K562 (cell line): ENCODE measurements around the gene ALDH3B2. TPM values are rescaled to one million over a fixed set of nuclear protein-coding genes. Genes with fewer than 3 reads are reported as not detected.

Experiments used
- ATAC-seq: fragments of 200-7000 bp; cut with Tn5 transposase; 3 replicates; pipeline ENCODE4 v1.9.1; 2020; ENCODE audit warnings: moderate library complexity
- BruUV-seq: library from RNA; stranded (reverse); fragments of 400-500 nt; replicated peaks from 2 replicates; lab custom pipeline; 2021; lab: Mats Ljungman, UMichigan
- CTCF ChIA-PET: fragments of 300-600 bp; formaldehyde crosslinking; extraction: SDS; loops from one replicate; lab custom pipeline; 2021; ENCODE audit warnings: low intra/inter-chr PET ratio; lab: Yijun Ruan, JAX
- POLR2A ChIA-PET: fragments of 300-600, 350-650 bp; sonication (Branson Sonifier 250); formaldehyde crosslinking; extraction: SDS; loops from one replicate; lab custom pipeline; 2021; ENCODE audit warnings: antibody characterized with exemption, inconsistent platforms; lab: Yijun Ruan, JAX
- DNase-seq, 4 experiments: peaks; one replicate each; pipeline versions ENCODE4 v3.0.0 to v3.0.0-alpha.2; 2011 to 2018; ENCODE audit warnings: low spot score in 3 of 4, mixed read lengths in 3 of 4; ENCODE audit errors: extremely low read depth in 1 of 4
- FAIRE-seq: peaks from 2 replicates; lab custom pipeline; 2011; peaks lifted over from hg19 to GRCh38; lab: Jason Lieb, UNC
- H2AFZ ChIP-seq: 2 replicates; pipeline ENCODE4 v1.6.0; 2011; ENCODE audit warnings: low read depth, low read length, control low read depth, inconsistent platforms
- H3K27ac ChIP-seq: fragments of 200-600 bp; 3 replicates; pipeline ENCODE4 v1.8.0; 2011; ENCODE audit warnings: low read depth, mild to moderate bottlenecking, control low read depth, inconsistent platforms, low read length, moderate library complexity, mixed read lengths; ENCODE audit errors: extremely low read depth
- H3K27me3 ChIP-seq, 2 experiments: fragments of 300-600 bp in 1 of 2; 2 replicates in 1 of 2; 3 replicates in 1 of 2; pipeline versions ENCODE4 v1.6.0 to v1.8.0; 2011; ENCODE audit warnings: inconsistent platforms in 2 of 2, low read length in 2 of 2, mild to moderate bottlenecking in 1 of 2, mixed read lengths in 1 of 2, moderate library complexity in 1 of 2; ENCODE audit not compliant: control insufficient read depth in 2 of 2, insufficient read depth in 2 of 2
- H3K36me3 ChIP-seq: fragments of 300-600 bp; 3 replicates; pipeline ENCODE4 v1.8.0; 2011; ENCODE audit warnings: mild to moderate bottlenecking, low read length, inconsistent platforms; ENCODE audit not compliant: control insufficient read depth, insufficient read depth
- H3K4me1 ChIP-seq, 2 experiments: fragments of 200-600 bp in 1 of 2; replicated peaks in 1 of 2; 2 replicates in 1 of 2; 3 replicates in 1 of 2; pipeline versions ENCODE4 v1.5.1 to v1.8.0; 2011; ENCODE audit warnings: inconsistent platforms in 2 of 2, low read length in 2 of 2, mild to moderate bottlenecking in 1 of 2, mixed read lengths in 1 of 2, moderate library complexity in 1 of 2; ENCODE audit not compliant: control insufficient read depth in 2 of 2, insufficient read depth in 2 of 2
- H3K4me2 ChIP-seq: 2 replicates; pipeline ENCODE4 v1.6.1; 2011; ENCODE audit warnings: low read length, control low read depth, inconsistent platforms, mixed read lengths; ENCODE audit not compliant: insufficient read depth
- H3K4me3 ChIP-seq: fragments of 200-600 bp; sonication (generic), shearing (Covaris generic); 2 replicates; pipeline ENCODE4 v1.5.1; 2016; ENCODE audit warnings: control low read depth, inconsistent platforms
- H3K79me2 ChIP-seq: fragments of 200-600 bp; 3 replicates; pipeline ENCODE4 v1.8.0; 2011; ENCODE audit warnings: low read length, inconsistent platforms; ENCODE audit not compliant: control insufficient read depth, insufficient read depth
- H3K9ac ChIP-seq, 2 experiments: 2 replicates each; pipeline versions ENCODE4 v1.6.0 to v1.6.1; 2011; ENCODE audit warnings: low read depth in 2 of 2, low read length in 2 of 2, control low read depth in 1 of 2, inconsistent platforms in 1 of 2, mild to moderate bottlenecking in 1 of 2, mixed read lengths in 1 of 2; ENCODE audit not compliant: insufficient read depth in 1 of 2
- H3K9me1 ChIP-seq: one replicate; pipeline ENCODE4 v1.6.0; 2011; ENCODE audit warnings: inconsistent platforms, mild to moderate bottlenecking, low read length, moderate library complexity; ENCODE audit not compliant: control insufficient read depth, insufficient read depth
- H3K9me3 ChIP-seq: replicated peaks from 2 replicates; pipeline ENCODE4 v1.5.1; 2011; ENCODE audit warnings: low read depth, low read length, inconsistent platforms; ENCODE audit not compliant: control insufficient read depth, insufficient read depth
- H4K20me1 ChIP-seq: replicated peaks from 2 replicates; pipeline ENCODE4 v1.6.1; 2011; ENCODE audit warnings: low read length, inconsistent platforms, mixed read lengths; ENCODE audit not compliant: control insufficient read depth, insufficient read depth
- CREBBP ChIP-seq: IDR thresholded peaks from one replicate; pipeline ENCODE4 v1.6.1; 2012; ENCODE audit warnings: low read depth, mild to moderate bottlenecking, control low read depth, inconsistent platforms, low read length
- ETV1 ChIP-seq: fragments of 450-650 bp; conservative IDR thresholded peaks from 2 replicates; pipeline ENCODE4 v1.6.1; 2016; ENCODE audit warnings: missing genetic modification characterization, control low read depth, low read depth, missing compliant biosample characterization
- HCFC1 ChIP-seq: IDR thresholded peaks from 2 replicates; pipeline ENCODE4 v1.6.1; 2012; ENCODE audit warnings: low read depth, low read length, improper control_type of control experiment
- KDM4B ChIP-seq, 2 experiments: fragments of 450-650 bp in 1 of 2; sonication (generic) in 1 of 2; IDR thresholded peaks; 2 replicates each; pipeline ENCODE4 v1.6.1; 2016 to 2017; ENCODE audit warnings: borderline replicate concordance in 2 of 2, antibody characterized with exemption in 1 of 2, low read depth in 1 of 2, mild to moderate bottlenecking in 1 of 2
- MTA1 ChIP-seq: fragments of 450-650 bp; IDR thresholded peaks from 2 replicates; pipeline ENCODE4 v1.6.1; 2017; ENCODE audit warnings: borderline replicate concordance
- POLR2G ChIP-seq: fragments of 200-400 bp; formaldehyde crosslinking; IDR thresholded peaks from 2 replicates; pipeline ENCODE4 v1.6.1; 2017; ENCODE audit warnings: low read depth, mild to moderate bottlenecking, antibody characterized with exemption, low read length, moderate library complexity
- RBM39 ChIP-seq: fragments of 200-400 bp; formaldehyde crosslinking; optimal IDR thresholded peaks from 2 replicates; pipeline ENCODE3; 2018; ENCODE audit warnings: low read depth, low read length
- ZNF274 ChIP-seq: IDR thresholded peaks from 2 replicates; pipeline ENCODE4 v1.6.1; 2011; ENCODE audit warnings: low read depth, mild to moderate bottlenecking, low read length, moderate library complexity, borderline replicate concordance
- WGBS: fragments of 100-300 bp; shearing (Covaris generic); methylation state at CpG from one replicate; pipeline ENCODE4 v1.1.6; 2016; ENCODE audit warnings: low coverage, mixed read lengths; ENCODE audit not compliant: insufficient coverage; ENCODE audit errors: missing lambda C conversion rate; 5-methylcytosine and 5-hydroxymethylcytosine counted together
- in situ Hi-C: fragments of 300-500 bp; cut with MboI; formaldehyde crosslinking; loops from 4 replicates; pipeline ENCODE4 v1.15.0; 2018; ENCODE audit warnings: inconsistent platforms, mixed read lengths
- intact Hi-C: fragments of 100-400 bp; cut with micrococcal nuclease; formaldehyde crosslinking; loops from 2 replicates; pipeline ENCODE4 v1.14.2; 2022
- polyA plus RNA-seq, 8 experiments: library from polyadenylated mRNA; depleted of rRNA in 4 of 8; stranded (reverse) in 5 of 8; unstranded in 3 of 8; fragments of >200 nt; fragmentation: Nextera tagmentation in 2 of 8; fragmentation: Illumina TruSeq in 1 of 8; extraction: Ambion mirVana in 2 of 8; extraction: Trizol in 1 of 8; gene quantifications; 2 replicates each; pipeline versions ENCODE4 v1.2.1 to v1.2.3, GENCODE V29; 2011 to 2014; ENCODE audit warnings: inconsistent platforms in 1 of 8, missing spikeins in 1 of 8
- total RNA-seq, 7 experiments: library from RNA; depleted of rRNA in 6 of 7; stranded (reverse); fragments of >200 nt in 6 of 7; fragmentation: Illumina TruSeq in 2 of 7; extraction: Trizol in 2 of 7; gene quantifications; 2 replicates each; pipeline versions ENCODE4 v1.2.1 to v1.2.3, GENCODE V29; 2011 to 2021; ENCODE audit warnings: low replicate concordance in 1 of 7
- TF ChIP-seq, protein P1 (sequence below): sonication (generic); formaldehyde crosslinking; IDR thresholded peaks from 2 replicates; pipeline ENCODE4 v1.8.1; 2023; ENCODE audit warnings: mild to moderate bottlenecking, missing genetic modification reagents
- TF ChIP-seq, protein P2 (sequence below): sonication (generic); formaldehyde crosslinking; IDR thresholded peaks from 2 replicates; pipeline ENCODE4 v1.8.0; 2022; ENCODE audit warnings: mild to moderate bottlenecking, missing genetic modification reagents, borderline replicate concordance
- TF ChIP-seq, protein P3 (sequence below): sonication (generic); formaldehyde crosslinking; IDR thresholded peaks from 2 replicates; pipeline ENCODE4 v1.8.1; 2023; ENCODE audit warnings: missing genetic modification reagents, mild to moderate bottlenecking, borderline replicate concordance

The ALDH3B2 gene
- total and polyA plus RNA-seq, 9 of the 15 experiments (the other 6 are each of a cell fraction or from before 2014, with no cell fraction given): not detected

DNA sequence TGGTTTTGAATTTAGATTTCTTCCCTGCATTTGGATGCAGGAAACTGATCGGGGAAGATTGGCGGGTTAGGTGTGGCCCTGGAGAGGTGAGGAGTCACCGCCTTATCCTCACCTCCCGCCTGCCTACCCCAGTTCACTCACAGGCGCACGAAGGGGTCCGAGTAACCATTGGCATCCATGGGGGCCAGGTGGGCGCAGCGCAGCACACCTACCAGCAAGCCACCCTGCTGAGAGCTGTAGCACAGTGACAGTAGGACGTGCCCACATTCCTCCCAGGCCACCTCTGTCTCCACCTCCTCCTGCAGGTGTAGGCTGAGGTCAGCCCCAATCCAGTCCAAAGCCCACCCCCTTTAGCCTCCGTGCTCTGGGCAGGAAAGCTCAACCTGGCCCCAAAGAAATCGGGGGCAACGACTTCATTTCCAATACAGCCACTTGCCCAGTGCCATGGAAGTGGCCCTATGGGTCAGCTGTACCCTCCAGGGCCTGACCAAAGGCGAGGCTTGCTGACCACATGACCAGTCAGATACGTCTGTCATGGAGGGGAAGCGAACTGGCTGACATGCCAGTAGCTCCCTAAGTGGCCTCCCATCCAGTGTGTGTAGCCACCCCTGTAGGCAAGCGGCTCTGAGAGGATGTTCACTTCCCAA is 61.0 kb downstream of the ALDH3B2 start:
- intact Hi-C loops (no loop called here), in situ Hi-C loops (no loop called here)
- ChIA-PET POLR2A (interaction anchor here (0.5 to 3.4 kb wide), 7 partner anchors 8 to 229 kb away, joined by 3 to 36 read pairs (median 4); partner anchors contain the start of gene NUDT8), CTCF (interaction anchor here (0.6 to 1.0 kb wide), 2 partner anchors 16 to 1421 kb away, joined by 3 read pairs; partner anchors contain the start of gene NUDT8)
- peak; percentile 21 for ATAC-seq
- Histone ChIP-seq H3K79me2 (peaks cover 12% of the 10 kb centered on the region), H3K36me3 (peaks cover 53% of the 10 kb centered on the region), H3K4me2 (peak overlapping the region; percentile 52; the same call in 1 of the 2 replicates), H3K27me3 (no peaks in the 10 kb centered on the region), H3K4me1 (peaks cover 9 to 71% of the 10 kb centered on the region in 2 experiments; a peak in 4 of 5 replicates), H3K9me3 (0 out of 2 replicates have a peak, but pooled peaks cover 2% of the 10 kb centered on the region), H3K4me3 (no peak overlapping the region), H3K27ac (peak overlapping the region; percentile 44; the same call in 2 of the 3 replicates), H4K20me1 (no peaks in the 10 kb centered on the region), H2AFZ (no peak overlapping the region), H3K9ac (peak overlapping the region; percentile 29 to 87; a peak in 3 of 4 replicates), H3K9me1 (no peaks in the 10 kb centered on the region)
- DNase-seq: no peak
- 79% methylated on average over 14 of the region's 17 CpGs for WGBS
- BruUV-seq: no TSS peak
- FAIRE-seq: no peak
- TF ChIP-seq KDM4B (IDR thresholded peaks at IDR 0.05; ENCODE audit: borderline replicate concordance in 2 of 2, low read depth in 1 of 2): no peak
- TF ChIP-seq ETV1 (tag): no peak
- TF ChIP-seq, protein P1, sequence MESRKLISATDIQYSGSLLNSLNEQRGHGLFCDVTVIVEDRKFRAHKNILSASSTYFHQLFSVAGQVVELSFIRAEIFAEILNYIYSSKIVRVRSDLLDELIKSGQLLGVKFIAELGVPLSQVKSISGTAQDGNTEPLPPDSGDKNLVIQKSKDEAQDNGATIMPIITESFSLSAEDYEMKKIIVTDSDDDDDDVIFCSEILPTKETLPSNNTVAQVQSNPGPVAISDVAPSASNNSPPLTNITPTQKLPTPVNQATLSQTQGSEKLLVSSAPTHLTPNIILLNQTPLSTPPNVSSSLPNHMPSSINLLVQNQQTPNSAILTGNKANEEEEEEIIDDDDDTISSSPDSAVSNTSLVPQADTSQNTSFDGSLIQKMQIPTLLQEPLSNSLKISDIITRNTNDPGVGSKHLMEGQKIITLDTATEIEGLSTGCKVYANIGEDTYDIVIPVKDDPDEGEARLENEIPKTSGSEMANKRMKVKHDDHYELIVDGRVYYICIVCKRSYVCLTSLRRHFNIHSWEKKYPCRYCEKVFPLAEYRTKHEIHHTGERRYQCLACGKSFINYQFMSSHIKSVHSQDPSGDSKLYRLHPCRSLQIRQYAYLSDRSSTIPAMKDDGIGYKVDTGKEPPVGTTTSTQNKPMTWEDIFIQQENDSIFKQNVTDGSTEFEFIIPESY (CRISPR knock-in tag): no peak
- no peak for TF ChIP-seq MTA1
- no peak for TF ChIP-seq CREBBP
- TF ChIP-seq RBM39: no peak
- TF ChIP-seq ZNF274: no peak
- TF ChIP-seq, protein P2, sequence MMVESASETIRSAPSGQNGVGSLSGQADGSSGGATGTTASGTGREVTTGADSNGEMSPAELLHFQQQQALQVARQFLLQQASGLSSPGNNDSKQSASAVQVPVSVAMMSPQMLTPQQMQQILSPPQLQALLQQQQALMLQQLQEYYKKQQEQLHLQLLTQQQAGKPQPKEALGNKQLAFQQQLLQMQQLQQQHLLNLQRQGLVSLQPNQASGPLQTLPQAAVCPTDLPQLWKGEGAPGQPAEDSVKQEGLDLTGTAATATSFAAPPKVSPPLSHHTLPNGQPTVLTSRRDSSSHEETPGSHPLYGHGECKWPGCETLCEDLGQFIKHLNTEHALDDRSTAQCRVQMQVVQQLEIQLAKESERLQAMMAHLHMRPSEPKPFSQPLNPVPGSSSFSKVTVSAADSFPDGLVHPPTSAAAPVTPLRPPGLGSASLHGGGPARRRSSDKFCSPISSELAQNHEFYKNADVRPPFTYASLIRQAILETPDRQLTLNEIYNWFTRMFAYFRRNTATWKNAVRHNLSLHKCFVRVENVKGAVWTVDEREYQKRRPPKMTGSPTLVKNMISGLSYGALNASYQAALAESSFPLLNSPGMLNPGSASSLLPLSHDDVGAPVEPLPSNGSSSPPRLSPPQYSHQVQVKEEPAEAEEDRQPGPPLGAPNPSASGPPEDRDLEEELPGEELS (CRISPR knock-in tag): no peak
- TF ChIP-seq HCFC1: no peak
- TF ChIP-seq, protein P3, sequence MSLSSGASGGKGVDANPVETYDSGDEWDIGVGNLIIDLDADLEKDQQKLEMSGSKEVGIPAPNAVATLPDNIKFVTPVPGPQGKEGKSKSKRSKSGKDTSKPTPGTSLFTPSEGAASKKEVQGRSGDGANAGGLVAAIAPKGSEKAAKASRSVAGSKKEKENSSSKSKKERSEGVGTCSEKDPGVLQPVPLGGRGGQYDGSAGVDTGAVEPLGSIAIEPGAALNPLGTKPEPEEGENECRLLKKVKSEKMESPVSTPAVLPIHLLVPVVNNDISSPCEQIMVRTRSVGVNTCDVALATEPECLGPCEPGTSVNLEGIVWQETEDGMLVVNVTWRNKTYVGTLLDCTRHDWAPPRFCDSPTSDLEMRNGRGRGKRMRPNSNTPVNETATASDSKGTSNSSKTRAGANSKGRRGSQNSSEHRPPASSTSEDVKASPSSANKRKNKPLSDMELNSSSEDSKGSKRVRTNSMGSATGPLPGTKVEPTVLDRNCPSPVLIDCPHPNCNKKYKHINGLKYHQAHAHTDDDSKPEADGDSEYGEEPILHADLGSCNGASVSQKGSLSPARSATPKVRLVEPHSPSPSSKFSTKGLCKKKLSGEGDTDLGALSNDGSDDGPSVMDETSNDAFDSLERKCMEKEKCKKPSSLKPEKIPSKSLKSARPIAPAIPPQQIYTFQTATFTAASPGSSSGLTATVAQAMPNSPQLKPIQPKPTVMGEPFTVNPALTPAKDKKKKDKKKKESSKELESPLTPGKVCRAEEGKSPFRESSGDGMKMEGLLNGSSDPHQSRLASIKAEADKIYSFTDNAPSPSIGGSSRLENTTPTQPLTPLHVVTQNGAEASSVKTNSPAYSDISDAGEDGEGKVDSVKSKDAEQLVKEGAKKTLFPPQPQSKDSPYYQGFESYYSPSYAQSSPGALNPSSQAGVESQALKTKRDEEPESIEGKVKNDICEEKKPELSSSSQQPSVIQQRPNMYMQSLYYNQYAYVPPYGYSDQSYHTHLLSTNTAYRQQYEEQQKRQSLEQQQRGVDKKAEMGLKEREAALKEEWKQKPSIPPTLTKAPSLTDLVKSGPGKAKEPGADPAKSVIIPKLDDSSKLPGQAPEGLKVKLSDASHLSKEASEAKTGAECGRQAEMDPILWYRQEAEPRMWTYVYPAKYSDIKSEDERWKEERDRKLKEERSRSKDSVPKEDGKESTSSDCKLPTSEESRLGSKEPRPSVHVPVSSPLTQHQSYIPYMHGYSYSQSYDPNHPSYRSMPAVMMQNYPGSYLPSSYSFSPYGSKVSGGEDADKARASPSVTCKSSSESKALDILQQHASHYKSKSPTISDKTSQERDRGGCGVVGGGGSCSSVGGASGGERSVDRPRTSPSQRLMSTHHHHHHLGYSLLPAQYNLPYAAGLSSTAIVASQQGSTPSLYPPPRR (CRISPR knock-in tag): no peak
- TF ChIP-seq POLR2G: peak; percentile 15; the same call in 1 of the 2 replicates
